CD4-positive, alpha-beta T cell (primary cell): ENCODE results near the gene COBL. TPM values are rescaled to one million over a fixed set of nuclear protein-coding genes. Genes with fewer than 3 reads are reported as not detected.

ENCODE experiments used
- ATAC-seq: fragments of 200-7000 bp; cut with Tn5 transposase; one replicate; pipeline ENCODE4 v1.10.0; 2022; ENCODE audit warnings: mild to moderate bottlenecking; ENCODE audit not compliant: poor library complexity
- CTCF ChIA-PET: fragments of 350-600 bp; sonication (Branson Sonifier 250); formaldehyde crosslinking; loops from one replicate; lab custom pipeline; 2021; ENCODE audit warnings: antibody characterized with exemption, inconsistent platforms; lab: Charles Lee
- POLR2A ChIA-PET: fragments of 350-600 bp; sonication (Branson Sonifier 250); formaldehyde crosslinking; loops from one replicate; lab custom pipeline; 2021; ENCODE audit warnings: antibody characterized with exemption, inconsistent platforms; lab: Charles Lee
- DNase-seq, 14 experiments: peaks; one replicate each; pipeline ENCODE4 v3.0.0-alpha.2; 2013 to 2020; ENCODE audit warnings: mixed read lengths in 2 of 14
- H3K27ac ChIP-seq, 2 donors: one replicate each; pipeline versions ENCODE4 v1.5.1 to v1.7.0; 2013; ENCODE audit warnings: low read length in 2 of 2, low read depth in 1 of 2, mild to moderate bottlenecking in 1 of 2
- H3K27me3 ChIP-seq, 2 experiments: 1 replicate in 1 of 2; 2 replicates in 1 of 2; pipeline versions ENCODE4 v1.6.1 to v1.7.0; 2013; ENCODE audit warnings: low read length in 2 of 2, control low read depth in 1 of 2, mild to moderate bottlenecking in 1 of 2, moderate library complexity in 1 of 2; ENCODE audit not compliant: insufficient read depth in 2 of 2, control insufficient read depth in 1 of 2
- H3K36me3 ChIP-seq: one replicate; pipeline ENCODE4 v1.6.1; 2013; ENCODE audit warnings: low read length, control low read depth; ENCODE audit not compliant: insufficient read depth
- H3K4me1 ChIP-seq: one replicate; pipeline ENCODE4 v1.6.1; 2013; ENCODE audit warnings: low read length, control low read depth; ENCODE audit not compliant: insufficient read depth
- H3K4me3 ChIP-seq: one replicate; pipeline ENCODE4 v1.5.1; 2013; ENCODE audit warnings: mild to moderate bottlenecking, low read length, moderate library complexity
- H3K9me3 ChIP-seq, 2 experiments: 1 replicate in 1 of 2; 2 replicates in 1 of 2; pipeline versions ENCODE4 v1.6.1 to v1.7.0; 2013; ENCODE audit warnings: low read length in 2 of 2, mild to moderate bottlenecking in 2 of 2, control low read depth in 1 of 2, moderate library complexity in 1 of 2; ENCODE audit not compliant: control insufficient read depth in 1 of 2, insufficient read depth in 1 of 2
- H3K27ac Mint-ChIP-seq: one replicate; pipeline ENCODE4 v1.8.0; 2020; ENCODE audit warnings: mixed read lengths
- H3K27me3 Mint-ChIP-seq: one replicate; pipeline ENCODE4 v1.8.0; 2021; ENCODE audit warnings: mixed read lengths
- H3K36me3 Mint-ChIP-seq: one replicate; pipeline ENCODE4 v1.8.0; 2021; ENCODE audit warnings: low read depth, mixed read lengths
- H3K4me1 Mint-ChIP-seq: one replicate; pipeline ENCODE4 v1.8.0; 2021; ENCODE audit warnings: low read depth, mixed read lengths
- H3K4me3 Mint-ChIP-seq: one replicate; pipeline ENCODE4 v1.8.0; 2020; ENCODE audit warnings: mild to moderate bottlenecking, mixed read lengths
- H3K9me3 Mint-ChIP-seq: one replicate; pipeline ENCODE4 v1.8.0; 2020; ENCODE audit warnings: mixed read lengths
- CTCF ChIP-seq: fragments of 200-600 bp; IDR thresholded peaks from one replicate; pipeline ENCODE4 v1.8.0; 2022; ENCODE audit warnings: antibody characterized with exemption, mild to moderate bottlenecking
- intact Hi-C, 2 experiments: fragments of 100-400 bp; cut with DNase I in 1 of 2; cut with micrococcal nuclease in 1 of 2; formaldehyde crosslinking; loops; one replicate each; pipeline versions ENCODE4 v1.15.1 to v1.9.0; 2023 to 2025; cut with DNase I, micrococcal nuclease
- total RNA-seq, 174 experiments: library from RNA in 2 of 174; stranded (reverse) in 2 of 174; gene quantifications; one replicate each; pipeline ENCODE4 v1.2.3 and lab custom pipeline; 2021 to 2026

COBL gene
- total RNA-seq, 2 experiments from 2014 or later = not detected

- H3K36me3 Mint-ChIP-seq = no peaks in the 10 kb centered on the region
- Histone ChIP-seq H3K4me1 (peaks cover 8% of the 10 kb centered on the region), H3K4me3 (peak overlapping the region; percentile 23), H3K36me3 (no peaks in the 10 kb centered on the region), H3K9me3 (no peaks in the 10 kb centered on the region), H3K27ac (peak overlapping the region in 1 of 2 donors; percentile 6), H3K27me3 (no peaks in the 10 kb centered on the region)
- peak in 1 of 14 experiments; percentile 5 for DNase-seq
- H3K9me3 Mint-ChIP-seq = no peaks in the 10 kb centered on the region
- CTCF ChIA-PET = no interaction called here
- peak overlapping the region; percentile 60 for H3K27ac Mint-ChIP-seq
- peaks cover 34% of the 10 kb centered on the region for H3K4me1 Mint-ChIP-seq
- H3K4me3 Mint-ChIP-seq = peak overlapping the region; percentile 26
- H3K27me3 Mint-ChIP-seq = no peaks in the 10 kb centered on the region
- intact Hi-C loops = no loop called here
- TF ChIP-seq CTCF = no peak
- peak; percentile 33 for ATAC-seq
- POLR2A ChIA-PET = interaction anchor here (1.2 kb wide), 1 partner anchor 40 kb away, joined by 3 read pairs; no protein-coding TSS in a partner anchor
These were observed 195.4 kb downstream of the COBL start for GRCh38 chr7:51121036-51121790.

- POLR2A ChIA-PET = no interaction called here
- no peak for TF ChIP-seq CTCF
- DNase-seq (no peak), ATAC-seq (no peak)
- no peaks in the 10 kb centered on the region for H3K9me3 ChIP-seq
- Mint-ChIP-seq H3K4me1 (peaks cover 31% of the 10 kb centered on the region), H3K9me3 (peaks cover 6% of the 10 kb centered on the region), H3K36me3 (no peaks in the 10 kb centered on the region), H3K27me3 (no peaks in the 10 kb centered on the region), H3K27ac (no peak overlapping the region), H3K4me3 (no peak overlapping the region)
- no peak overlapping the region for H3K4me3 ChIP-seq
- H3K4me1 ChIP-seq = peaks cover 8% of the 10 kb centered on the region
- H3K27ac ChIP-seq = no peak overlapping the region
- intact Hi-C loops = no loop called here
- CTCF ChIA-PET = no interaction called here
- no peaks in the 10 kb centered on the region for H3K27me3 ChIP-seq
- H3K36me3 ChIP-seq = no peaks in the 10 kb centered on the region
These were observed 198.0 kb downstream of the COBL start for GRCh38 chr7:51118628-51119027.

GRCh38 chr7:51114501-51114900, 202.1 kb downstream of the COBL start:
- intact Hi-C loops = no loop called here
- Histone ChIP-seq H3K27me3 (no peaks in the 10 kb centered on the region), H3K27ac (no peak overlapping the region), H3K9me3 (no peaks in the 10 kb centered on the region), H3K4me1 (no peaks in the 10 kb centered on the region), H3K4me3 (no peak overlapping the region), H3K36me3 (no peaks in the 10 kb centered on the region)
- ATAC-seq = no peak
- Mint-ChIP-seq H3K27ac (no peak overlapping the region), H3K36me3 (no peaks in the 10 kb centered on the region), H3K27me3 (no peaks in the 10 kb centered on the region), H3K9me3 (peaks cover 6% of the 10 kb centered on the region), H3K4me3 (no peak overlapping the region), H3K4me1 (no peaks in the 10 kb centered on the region)
- TF ChIP-seq CTCF = no peak
- ChIA-PET POLR2A (no interaction called here), CTCF (no interaction called here)
- no peak for DNase-seq
